Mucosa of descending colon (tissue), 3 donors: ENCODE results near the gene RAPH1. TPM values are rescaled to one million over a fixed set of nuclear protein-coding genes. Genes with fewer than 3 reads are reported as not detected.

Experiments
- ATAC-seq: fragments of 200-7000 bp; cut with Tn5 transposase; one replicate; pipeline ENCODE4 v1.9.1; 2020; ENCODE audit warnings: mild to moderate bottlenecking, moderate library complexity
- DNase-seq, 3 donors: peaks; one replicate each; pipeline ENCODE4 v3.0.0-alpha.2; 2020
- H3K36me3 ChIP-seq: fragments of 200-600 bp; one replicate; pipeline ENCODE4 v1.8.0; 2021; ENCODE audit warnings: low read depth, mild to moderate bottlenecking
- H3K4me1 ChIP-seq: fragments of 200-600 bp; one replicate; pipeline ENCODE4 v1.8.0; 2021; ENCODE audit warnings: low read depth, mild to moderate bottlenecking
- H3K4me3 ChIP-seq: fragments of 200-600 bp; one replicate; pipeline ENCODE4 v1.8.0; 2021; ENCODE audit warnings: mild to moderate bottlenecking
- H3K9me3 ChIP-seq: fragments of 200-600 bp; one replicate; pipeline ENCODE4 v1.8.0; 2021; ENCODE audit warnings: mild to moderate bottlenecking
- CTCF ChIP-seq: fragments of 200-600 bp; IDR thresholded peaks from one replicate; pipeline ENCODE4 v1.8.0; 2022; ENCODE audit warnings: antibody characterized with exemption, mild to moderate bottlenecking
- intact Hi-C, 2 donors: fragments of 100-400 bp; cut with DNase I in 1 of 2; cut with micrococcal nuclease in 1 of 2; formaldehyde crosslinking; loops; one replicate each; pipeline versions ENCODE4 v1.11.0 to v1.11.1; 2022; cut with DNase I, micrococcal nuclease
- total RNA-seq, 3 donors: library from RNA; stranded (reverse); fragmentation: NEBNext Ultra II Directional in 2 of 3; extraction: Animal tissue kit (Norgen Biotek cat#: 25700) in 2 of 3; gene quantifications; one replicate each; pipeline versions ENCODE4 v1.2.1 to v1.2.4, GENCODE V29; 2021 to 2023
- donor health status: DM: no; HTN: no; CAD: no; lungs with moderate emphysema.
- donor health status: DM: no; HTN: no; CAD: no.
- donor health status: DM: no; HTN: yes; CAD: no.

RAPH1 gene
- total RNA-seq, 3 donors from 2014 or later: 48.4 to 60.2 (median 50.4) TPM

GRCh38 chr2:203569677-203570316, 34.7 kb upstream of the RAPH1 start:
- intact Hi-C loops: no loop called here
- ATAC-seq: no peak

DNA sequence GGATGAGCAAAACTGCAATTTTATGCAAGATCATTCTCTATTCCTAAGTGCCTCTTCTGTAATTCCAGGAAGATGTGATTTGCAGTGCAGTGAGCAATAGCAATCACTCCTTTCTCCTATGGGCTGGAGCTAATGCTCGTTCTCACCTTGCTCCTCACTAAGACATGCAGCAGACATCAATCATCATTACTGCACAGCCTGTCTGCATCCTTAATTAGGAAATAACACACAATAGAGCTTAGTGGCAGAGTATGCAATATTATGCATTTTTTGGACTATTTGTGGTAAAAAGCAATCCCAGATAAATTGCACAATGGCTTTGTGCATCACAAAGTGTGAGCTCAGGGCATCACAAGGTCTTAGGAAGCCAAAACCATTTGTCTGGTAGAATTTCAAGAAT, 32.6 kb upstream of the RAPH1 start:
- ATAC-seq: no peak

More at GRCh38 chr2:203569677-203570316, 34.7 kb upstream of the RAPH1 start:
- DNase-seq: no peak
- TF ChIP-seq CTCF: no peak
- Histone ChIP-seq H3K4me3 (no peak overlapping the region), H3K36me3 (no peaks in the 10 kb centered on the region), H3K4me1 (peaks cover 5% of the 10 kb centered on the region), H3K9me3 (no peaks in the 10 kb centered on the region)

GRCh38 chr2:203566161-203566560, 31.1 kb upstream of the RAPH1 start:
- H3K36me3 ChIP-seq: no peaks in the 10 kb centered on the region
- H3K4me3 ChIP-seq: no peak overlapping the region
- intact Hi-C loops: no loop called here
- TF ChIP-seq CTCF: no peak
- ATAC-seq: no peak
- no peaks in the 10 kb centered on the region for H3K4me1 ChIP-seq
- DNase-seq: no peak
- H3K9me3 ChIP-seq: no peaks in the 10 kb centered on the region

More for the DNA sequence above, 32.6 kb upstream of the RAPH1 start:
- no peaks in the 10 kb centered on the region for H3K9me3 ChIP-seq
- no peaks in the 10 kb centered on the region for H3K36me3 ChIP-seq
- H3K4me3 ChIP-seq: no peak overlapping the region
- TF ChIP-seq CTCF: no peak
- intact Hi-C loops: no loop called here
- no peak for DNase-seq
- H3K4me1 ChIP-seq: peaks cover 5% of the 10 kb centered on the region

- DNase-seq (no peak), ATAC-seq (no peak)
- intact Hi-C loops: no loop called here
- no peaks in the 10 kb centered on the region for H3K4me1 ChIP-seq
- TF ChIP-seq CTCF: no peak
- H3K9me3 ChIP-seq: no peaks in the 10 kb centered on the region
- H3K4me3 ChIP-seq: no peak overlapping the region
- H3K36me3 ChIP-seq: no peaks in the 10 kb centered on the region
Observed at GRCh38 chr2:203565076-203565475, 30.0 kb upstream of the RAPH1 start.

DNA sequence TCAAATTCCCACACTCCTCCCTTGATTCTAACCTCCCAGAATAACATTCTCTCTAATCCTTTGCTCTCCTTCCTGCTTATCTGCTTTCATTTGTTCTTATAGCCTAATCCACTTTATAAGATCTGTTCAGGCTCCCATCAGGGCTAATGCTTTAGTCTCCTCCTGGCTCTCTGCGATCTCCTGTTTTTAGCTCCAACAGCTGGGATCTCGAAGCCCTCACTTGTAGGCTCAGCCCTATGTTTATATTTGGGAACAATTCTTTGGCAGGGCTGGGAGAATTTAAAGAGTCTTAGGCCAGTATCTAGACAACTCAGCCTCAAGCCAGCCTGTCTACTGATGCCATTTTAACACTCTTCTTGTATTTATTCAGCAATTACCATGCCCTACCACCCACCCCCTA, 27.2 kb upstream of the RAPH1 start:
- no peak for TF ChIP-seq CTCF
- peak in 1 of 3 donors; percentile 24 for DNase-seq
- no peaks in the 10 kb centered on the region for H3K36me3 ChIP-seq
- peak; percentile 31 for ATAC-seq
- no peaks in the 10 kb centered on the region for H3K4me1 ChIP-seq
- intact Hi-C loops: no loop called here
- H3K9me3 ChIP-seq: no peaks in the 10 kb centered on the region
- H3K4me3 ChIP-seq: no peak overlapping the region

GRCh38 chr2:203559641-203560040, 24.5 kb upstream of the RAPH1 start:
- intact Hi-C loops: no loop called here
- TF ChIP-seq CTCF: no peak

More at GRCh38 chr2:203559641-203560040, 24.5 kb upstream of the RAPH1 start:
- no peak for ATAC-seq
- no peaks in the 10 kb centered on the region for H3K4me1 ChIP-seq
- no peak overlapping the region for H3K4me3 ChIP-seq
- DNase-seq: no peak
- no peaks in the 10 kb centered on the region for H3K36me3 ChIP-seq
- no peaks in the 10 kb centered on the region for H3K9me3 ChIP-seq
